HG02610 (cell line): ENCODE measurements around the gene PRX.
"Not testable (repeated sequence)": the region's sequence is repeated elsewhere in the genome, so short reads cannot be mapped to it uniquely, and the experiment has no call there.

Source experiments
- ATAC-seq: cut with Tn5 transposase; IDR thresholded peaks from one replicate; pipeline ENCODE4 v1.9.1; 2021; ENCODE audit warnings: mild to moderate bottlenecking, moderate library complexity; ENCODE audit not compliant: unreplicated experiment

Gene PRX

GRCh38 chr19:40418040-40418439 is 4.9 kb upstream of the PRX start:
- no peak for ATAC-seq

- ATAC-seq = no peak
Measured at GRCh38 chr19:40417643-40417981, 4.4 kb upstream of the PRX start.

GRCh38 chr19:40416918-40417642 is 3.9 kb upstream of the PRX start:
- ATAC-seq = no peak

- no peak for ATAC-seq
Measured at GRCh38 chr19:40415768-40416167, 2.6 kb upstream of the PRX start.

GRCh38 chr19:40414542-40415535 is 1.7 kb upstream of the PRX start:
- no peak for ATAC-seq

GRCh38 chr19:40412866-40413265 is 312 bp downstream of the PRX start:
- ATAC-seq = no peak

GRCh38 chr19:40411958-40412499 is 1.1 kb downstream of the PRX start:
- no peak for ATAC-seq

GRCh38 chr19:40411125-40411842 is 1.9 kb downstream of the PRX start:
- no peak for ATAC-seq

GRCh38 chr19:40410030-40410389 is 3.2 kb downstream of the PRX start:
- ATAC-seq = no peak

- not testable (repeated sequence) for ATAC-seq
Measured at GRCh38 chr19:40408598-40408925, 4.6 kb downstream of the PRX start.

GRCh38 chr19:40407714-40408597 is 5.2 kb downstream of the PRX start:
- ATAC-seq = no peak

- ATAC-seq = peak; percentile 54
Measured at GRCh38 chr19:40403262-40403984, 9.8 kb downstream of the PRX start.

- ATAC-seq = no peak
Measured at GRCh38 chr19:40400559-40400958, 12.6 kb downstream of the PRX start.

- no peak for ATAC-seq
Measured at GRCh38 chr19:40398417-40399131, 14.6 kb downstream of the PRX start.

- no peak for ATAC-seq
Measured at GRCh38 chr19:40397568-40397906, 15.6 kb downstream of the PRX start.

- ATAC-seq = no peak
Measured at GRCh38 chr19:40396886-40397567, 16.2 kb downstream of the PRX start.

GRCh38 chr19:40395956-40396355 is 17.2 kb downstream of the PRX start:
- no peak for ATAC-seq

- no peak for ATAC-seq
Measured at GRCh38 chr19:40394816-40395210, 18.4 kb downstream of the PRX start.
